ENCODE results near the gene HSD17B12.
"Not testable (repeated sequence)": the region's sequence is repeated elsewhere in the genome, so short reads cannot be mapped to it uniquely, and the experiment has no call there.

HSD17B12 gene

DNA sequence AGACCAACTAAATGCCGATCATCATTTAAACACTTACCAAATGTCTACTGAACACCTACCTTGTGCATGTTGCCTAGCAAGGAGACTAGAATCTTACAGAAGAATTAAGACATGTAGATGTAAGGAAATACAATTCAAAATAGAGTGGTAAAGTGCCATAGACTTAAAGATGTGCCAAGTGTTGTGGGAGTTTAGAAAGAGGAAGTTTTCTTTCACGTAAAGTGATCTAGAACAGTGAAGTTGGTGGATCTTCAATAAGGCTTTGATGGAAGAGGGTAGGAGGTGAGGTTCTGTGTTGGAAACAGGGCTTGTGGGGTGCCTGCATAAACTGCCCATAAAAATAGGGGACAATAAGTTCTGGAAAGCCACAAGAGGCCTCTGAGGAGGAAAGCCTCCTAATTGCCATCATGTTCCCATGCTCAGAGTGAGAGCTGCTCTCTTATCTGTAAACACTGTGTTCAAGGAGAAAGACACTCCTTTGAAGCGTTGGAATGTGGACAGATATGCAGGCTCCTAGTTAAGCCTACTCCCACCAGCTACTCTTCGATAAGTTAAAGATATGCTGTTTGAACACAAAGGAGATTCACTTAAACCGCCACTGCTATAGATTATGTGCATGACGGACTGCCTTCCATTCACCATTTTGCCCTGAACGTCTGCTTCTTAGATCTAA lies 66.7 kb downstream of the HSD17B12 start:
- no peak for DNase-seq

DNA sequence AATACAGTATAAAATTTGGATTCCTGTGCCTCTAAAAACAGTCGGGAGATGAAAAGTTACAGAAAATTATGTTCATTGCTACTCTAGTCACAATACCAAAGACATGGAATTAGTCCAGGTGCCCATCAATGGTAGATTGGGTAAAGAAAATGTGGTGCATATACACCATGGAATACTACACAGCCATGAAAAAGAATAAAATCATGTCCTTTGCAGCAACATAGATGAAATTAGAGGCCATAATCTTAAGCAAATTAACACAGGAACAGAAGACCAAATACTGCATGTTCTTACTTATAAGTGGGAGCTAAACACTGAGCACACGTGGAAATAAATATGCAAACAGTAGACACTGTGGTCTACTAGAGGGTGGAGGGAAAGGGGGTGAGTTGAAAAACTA lies 67.6 kb downstream of the HSD17B12 start:
- no peak for DNase-seq

DNA sequence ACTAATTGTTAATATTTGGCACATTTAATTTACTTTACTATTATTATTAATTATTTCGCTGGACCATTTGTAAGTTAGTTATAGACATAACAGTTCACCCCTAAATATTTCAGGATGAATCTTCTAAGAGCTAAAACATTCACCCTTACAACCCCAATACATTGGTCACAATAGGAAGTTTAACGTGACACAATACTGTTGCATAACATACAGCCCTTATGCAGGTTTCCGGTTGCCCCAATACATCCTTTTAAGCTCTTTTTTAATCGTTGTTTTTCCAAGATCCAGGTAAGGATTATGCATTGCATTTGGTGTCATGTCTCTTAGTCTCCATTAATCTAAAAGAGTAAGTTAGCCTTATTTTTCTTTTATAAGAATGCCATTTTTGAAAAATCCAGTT lies 71.2 kb downstream of the HSD17B12 start:
- no peak for DNase-seq

DNA sequence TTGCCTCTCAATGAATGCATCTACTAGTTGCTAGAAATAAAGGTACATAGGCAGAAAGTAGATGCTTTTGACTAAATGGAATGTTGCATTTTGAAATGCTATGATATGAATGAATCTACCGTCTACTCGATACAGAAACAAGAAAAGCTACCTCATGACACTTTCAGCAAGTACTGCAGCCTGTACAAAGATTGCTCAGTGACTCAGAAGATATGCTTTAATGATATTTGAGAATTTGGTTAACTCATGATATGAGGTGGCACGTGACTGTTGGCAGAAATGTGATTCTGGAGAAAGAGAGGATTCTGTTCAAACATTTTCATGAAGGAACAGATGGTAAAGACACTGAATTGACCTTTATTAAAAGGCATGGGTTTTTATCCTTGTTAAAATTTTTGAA lies 76.0 kb downstream of the HSD17B12 start:
- no peak for DNase-seq

DNA sequence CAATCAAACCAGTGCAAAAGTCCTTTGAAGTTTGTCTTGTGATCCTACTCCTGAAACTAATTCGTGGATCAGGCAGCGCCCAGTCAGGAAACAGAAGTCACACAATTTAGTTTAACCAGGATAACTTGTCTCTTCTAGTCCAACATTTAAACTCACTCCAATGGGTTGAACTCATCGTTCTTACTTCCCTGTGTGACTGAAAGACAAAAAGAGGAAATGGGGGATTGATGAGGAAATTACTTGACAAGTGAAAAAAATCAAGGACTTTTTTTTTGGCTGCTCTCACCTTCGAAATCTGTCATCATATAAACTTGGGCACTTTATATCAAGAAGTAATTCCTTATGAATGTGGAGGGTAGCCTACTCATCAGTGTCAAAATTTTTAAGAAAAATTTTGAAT lies 78.4 kb downstream of the HSD17B12 start:
- DNase-seq: no peak

DNA sequence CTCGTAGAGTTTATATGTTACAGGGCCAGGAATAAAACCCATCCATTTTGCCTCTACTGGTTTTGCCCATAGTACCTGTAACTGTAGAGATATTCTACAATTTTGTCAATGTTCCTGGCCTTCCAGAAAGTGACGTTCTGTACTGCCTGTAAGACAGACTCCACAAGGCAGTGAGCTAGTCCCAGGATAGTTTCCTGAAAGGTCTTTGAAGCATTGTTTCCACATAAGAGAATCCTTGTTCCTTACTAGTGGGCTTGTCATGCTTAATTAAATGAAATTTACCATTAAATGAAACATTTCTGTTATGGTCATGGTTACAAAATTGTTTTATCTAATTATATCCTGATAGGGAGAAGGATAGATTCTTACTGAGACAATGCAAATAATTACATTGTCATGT lies 80.4 kb downstream of the HSD17B12 start:
- DNase-seq: no peak

DNA sequence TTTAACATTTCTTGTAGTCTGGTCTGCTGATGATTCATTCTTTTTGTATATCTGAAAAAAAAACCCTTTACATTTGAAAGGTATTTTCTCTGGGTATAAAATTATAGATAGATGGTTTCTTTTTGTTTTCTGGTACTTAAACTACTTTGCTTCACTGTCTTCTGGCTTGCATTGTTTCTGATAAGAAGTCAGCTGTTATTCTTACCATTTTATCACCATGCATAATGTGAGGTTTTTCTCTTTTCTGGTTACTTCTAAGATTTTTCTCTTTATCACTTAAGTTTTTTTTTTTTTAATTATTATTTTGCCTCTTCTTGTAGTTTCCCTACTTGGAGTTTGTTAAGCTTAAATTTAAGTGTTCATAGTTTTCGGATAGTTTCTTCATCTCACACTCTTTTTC lies 84.7 kb downstream of the HSD17B12 start:
- no peak for DNase-seq

DNA sequence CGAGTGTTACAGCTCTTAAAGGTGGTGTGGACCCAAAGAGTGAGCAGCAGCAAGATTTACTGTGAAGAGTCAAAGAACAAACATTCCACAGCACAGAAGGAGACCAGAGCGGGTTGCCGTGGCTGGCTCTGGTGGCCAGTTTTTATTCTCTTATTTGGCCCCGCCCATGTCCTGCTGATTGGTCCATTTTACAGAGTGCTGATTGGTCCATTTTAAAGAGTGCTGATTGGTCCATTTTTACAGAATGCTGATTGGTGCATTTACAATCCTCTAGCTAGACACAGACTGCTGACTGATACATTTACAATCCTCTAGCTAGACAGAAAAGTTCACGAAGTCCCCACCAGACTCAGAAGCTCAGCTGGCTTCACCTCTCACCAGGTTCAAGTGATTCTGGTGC lies 88.1 kb downstream of the HSD17B12 start:
- DNase-seq: not testable (repeated sequence)

DNA sequence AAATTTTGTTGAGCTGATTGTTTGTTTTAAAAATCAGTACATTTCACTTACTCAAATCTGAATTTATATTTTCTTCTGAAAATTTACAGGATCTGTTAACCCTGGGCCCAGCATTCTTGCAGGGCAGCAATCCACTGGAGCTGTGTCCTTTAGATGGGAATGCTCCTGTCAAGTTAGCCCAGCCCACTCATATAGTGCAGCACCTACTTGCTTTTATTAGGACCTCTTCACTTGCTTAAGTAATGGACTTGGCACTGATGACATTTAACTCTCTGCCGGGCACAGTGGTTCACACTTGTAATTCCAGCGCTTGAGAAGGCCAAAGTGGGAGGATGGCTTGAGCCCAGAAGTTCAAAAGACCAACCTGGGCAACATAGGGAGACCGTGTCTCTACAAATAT lies 89.6 kb downstream of the HSD17B12 start:
- DNase-seq: no peak

DNA sequence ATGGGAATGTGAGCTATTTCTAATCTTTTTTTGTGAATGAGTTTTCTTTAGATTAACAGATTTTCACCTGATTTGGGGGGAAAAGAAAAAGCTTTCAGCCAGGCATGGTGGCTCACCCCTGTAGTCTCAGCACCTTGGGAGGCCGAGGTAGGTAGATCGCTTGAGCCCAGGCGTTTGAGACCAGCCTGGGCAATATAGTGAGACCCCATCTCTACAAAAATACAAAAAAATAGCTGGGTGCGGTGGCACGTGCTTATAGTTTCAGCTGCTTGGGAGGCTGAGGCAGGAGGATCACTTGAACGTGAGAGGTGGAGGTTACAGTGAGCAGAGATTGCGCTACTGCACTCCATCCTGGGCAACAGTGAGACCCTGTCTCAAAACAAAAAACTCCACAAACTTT lies 92.2 kb downstream of the HSD17B12 start:
- no peak for DNase-seq

DNA sequence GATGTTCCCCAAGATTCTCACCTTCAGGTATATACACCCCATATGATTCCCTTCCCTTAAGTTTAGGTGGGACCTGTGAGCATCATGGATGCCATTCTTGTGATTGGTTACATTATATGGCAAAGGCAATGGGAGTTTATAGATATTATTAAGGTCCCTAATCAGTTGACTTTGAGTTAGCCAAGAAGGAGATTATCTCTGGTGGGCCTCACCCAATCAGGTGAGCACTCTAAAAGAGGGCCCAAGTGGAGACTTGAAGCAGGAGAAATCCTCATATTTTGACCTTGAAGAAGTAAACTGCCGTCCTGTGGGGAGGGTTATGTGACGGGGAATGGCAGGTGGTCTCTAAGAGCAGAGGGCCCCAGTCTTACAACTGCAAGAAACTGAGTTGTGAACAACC lies 94.2 kb downstream of the HSD17B12 start:
- no peak for DNase-seq

DNA sequence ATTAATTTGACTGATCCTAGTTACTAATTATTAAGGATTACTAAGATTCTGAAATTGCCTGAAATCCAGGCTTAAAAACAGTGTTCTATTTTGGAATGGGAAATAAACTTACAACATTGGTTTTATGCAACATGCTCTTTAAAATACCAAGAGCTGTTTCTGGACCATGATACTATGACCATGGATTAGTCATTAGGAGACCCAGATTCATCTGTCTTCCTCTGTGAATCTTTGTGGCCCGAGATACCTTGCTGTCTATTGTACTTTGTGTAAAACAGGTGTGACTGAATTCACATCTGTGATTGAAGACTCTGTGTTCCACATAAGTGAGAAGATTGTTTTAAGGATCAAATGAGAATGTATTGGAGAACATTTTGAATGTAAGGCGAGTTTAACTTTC lies 98.8 kb downstream of the HSD17B12 start:
- no peak for DNase-seq

DNA sequence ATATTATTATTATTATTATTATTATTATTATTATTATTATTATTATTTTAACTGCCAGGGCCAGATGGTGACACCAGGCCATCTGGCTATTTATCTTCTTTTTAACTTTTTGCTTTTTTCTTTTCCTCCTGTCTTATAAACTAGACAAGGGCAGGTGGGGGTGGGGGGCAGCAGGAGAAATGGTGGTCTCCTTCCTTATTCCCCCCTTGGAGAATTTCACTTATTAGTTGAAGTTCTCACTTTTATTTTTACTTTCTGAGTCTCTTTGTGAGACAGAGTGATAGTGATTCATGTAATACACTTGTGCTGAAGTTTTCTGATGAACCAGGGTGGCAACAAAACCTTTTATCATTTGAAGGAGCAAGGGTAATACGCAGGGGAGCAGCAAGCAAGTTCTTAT lies 103.8 kb downstream of the HSD17B12 start:
- no peak for DNase-seq

DNA sequence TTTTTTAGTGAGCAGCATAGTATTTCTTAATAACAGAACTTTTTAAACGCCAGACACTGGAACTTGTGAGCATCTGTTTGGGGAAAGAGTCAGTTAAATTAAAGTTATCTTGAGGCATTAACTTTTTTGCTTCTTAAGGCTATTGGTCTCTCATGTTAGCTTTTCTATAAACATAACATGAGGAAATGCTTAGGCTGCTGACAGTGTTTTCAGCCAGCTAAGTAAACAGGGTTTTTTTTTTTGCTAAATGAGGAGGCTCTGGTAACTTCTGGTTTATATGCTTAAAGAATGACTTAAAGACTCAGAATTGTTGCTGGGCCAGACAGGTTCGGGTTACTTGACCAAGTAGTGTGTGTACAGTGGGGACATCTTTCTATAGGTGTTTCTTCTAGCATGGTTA lies 104.3 kb downstream of the HSD17B12 start:
- DNase-seq: no peak

DNA sequence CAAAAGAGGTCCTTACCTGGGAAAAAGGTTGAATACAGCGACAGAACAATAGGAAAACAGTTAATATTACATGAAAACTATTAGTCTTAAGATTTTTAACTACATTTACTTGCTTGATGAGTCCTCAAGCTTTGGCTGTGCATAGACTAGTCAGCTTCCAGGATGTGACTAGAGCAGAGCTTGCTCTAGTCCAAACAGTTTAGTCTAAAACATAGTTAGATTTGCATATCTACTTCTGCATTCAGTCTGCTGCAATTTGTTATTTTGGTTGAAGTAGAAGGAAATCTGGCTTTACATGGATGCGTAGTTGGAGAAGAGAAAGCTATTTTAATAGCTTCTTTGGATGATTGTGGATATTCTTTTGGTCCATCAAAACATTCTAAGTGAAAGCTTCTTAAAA lies 104.8 kb downstream of the HSD17B12 start:
- DNase-seq: no peak

DNA sequence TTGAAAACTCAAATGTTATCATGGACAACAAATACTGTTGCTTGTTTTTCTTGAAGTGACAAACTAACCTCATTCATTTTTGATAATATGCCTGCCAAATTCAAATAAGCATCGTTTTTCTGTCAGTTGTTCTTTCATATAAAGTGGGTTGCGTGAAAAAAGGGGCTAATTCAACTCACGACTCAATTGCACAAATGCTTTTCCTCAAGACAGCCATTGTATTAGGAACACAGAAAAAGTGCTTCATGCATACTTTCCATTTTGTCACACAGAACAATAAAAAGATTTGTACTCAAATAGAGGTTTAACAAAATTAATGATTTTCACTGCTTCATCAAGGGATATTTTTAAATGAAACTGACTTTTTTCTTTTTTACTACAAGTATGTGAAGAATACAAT lies 105.5 kb downstream of the HSD17B12 start:
- no peak for DNase-seq

DNA sequence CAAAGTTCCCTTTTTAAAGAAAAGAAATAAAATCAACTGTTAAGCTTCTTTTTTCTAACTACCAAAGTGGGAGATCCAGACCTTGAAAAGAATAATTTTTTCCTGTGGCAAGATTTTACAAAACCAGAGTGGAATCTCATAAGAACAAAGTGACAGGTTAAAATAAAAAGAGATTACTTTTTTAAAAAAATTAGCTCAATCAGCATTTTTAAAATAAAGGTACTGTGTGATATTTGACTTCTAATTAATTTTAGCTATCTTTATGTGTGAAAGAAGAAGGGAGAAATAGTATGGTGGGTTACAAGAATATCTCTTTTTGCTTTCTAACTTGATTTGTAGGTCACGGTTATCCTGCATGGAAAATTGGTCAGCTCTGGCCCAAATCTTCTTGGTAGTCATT lies 107.3 kb downstream of the HSD17B12 start:
- DNase-seq: no peak

DNA sequence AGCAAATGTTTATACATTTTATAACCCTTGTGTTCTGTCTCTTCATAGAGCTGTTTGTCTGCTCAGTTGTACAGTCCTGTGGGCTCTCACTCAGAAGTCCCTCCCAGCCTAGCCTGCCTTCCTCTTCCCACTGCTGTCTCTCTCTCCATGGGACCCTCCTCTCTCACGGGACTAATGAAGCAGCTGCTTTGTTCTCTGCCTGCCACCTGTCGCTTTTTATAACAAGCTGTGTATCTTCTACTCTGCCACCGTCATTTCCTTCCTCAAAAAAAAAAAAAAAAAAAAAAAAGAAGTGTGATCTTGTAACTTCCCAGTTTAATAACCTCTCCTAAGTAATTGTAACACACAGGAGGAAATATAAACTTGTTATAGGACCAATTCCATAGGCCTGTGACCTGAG lies 107.9 kb downstream of the HSD17B12 start:
- DNase-seq: no peak

DNA sequence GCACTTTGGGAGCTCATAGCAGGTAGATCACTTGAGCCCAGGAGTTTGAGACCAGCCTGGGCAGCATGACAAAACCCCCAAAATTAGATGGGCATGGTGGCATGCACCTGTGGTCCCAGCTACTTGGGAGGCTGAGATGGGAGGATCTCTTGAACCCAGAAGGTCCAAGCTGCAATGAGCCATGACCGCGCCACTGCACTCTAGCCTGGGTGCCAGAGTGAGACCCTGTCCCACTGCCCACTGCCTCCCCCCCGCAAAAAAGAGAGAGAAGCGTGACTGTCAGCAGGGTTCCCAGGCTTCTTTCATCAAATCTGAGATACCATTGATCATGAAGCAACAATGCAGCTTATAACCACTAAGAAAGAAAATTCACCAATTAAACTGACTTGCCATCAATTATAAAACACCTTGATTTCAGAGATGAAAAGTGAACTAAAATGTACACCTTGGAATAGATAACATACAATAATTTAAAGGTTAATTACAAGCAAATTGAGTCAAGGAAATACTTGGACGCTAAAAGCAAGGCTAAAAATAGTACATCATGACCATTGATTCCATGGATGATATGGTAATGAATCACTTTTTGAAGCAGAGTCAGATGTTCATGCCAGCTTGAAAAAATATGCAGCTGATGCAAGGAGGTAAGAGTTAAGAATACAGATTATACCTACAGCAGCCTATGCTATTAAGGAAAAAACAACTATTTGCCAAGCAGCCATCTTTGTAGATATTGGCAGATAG lies 109.3 kb downstream of the HSD17B12 start:
- DNase-seq: no peak

DNA sequence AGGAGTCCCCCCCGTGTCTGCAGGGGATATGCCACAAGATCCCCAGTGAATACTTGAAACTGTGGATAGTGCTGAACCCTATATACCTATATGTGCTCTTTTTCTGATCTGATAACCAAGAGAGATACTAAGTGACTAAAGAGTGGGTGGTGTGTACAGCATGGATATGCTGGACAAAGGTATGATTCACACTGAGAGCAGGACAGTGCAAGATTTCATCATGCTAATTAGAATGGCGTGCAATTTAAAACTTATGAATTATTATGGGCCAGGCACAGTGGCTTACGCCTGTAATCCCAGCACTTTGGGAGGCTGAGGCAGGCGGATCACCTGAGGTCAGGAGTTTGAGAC lies 109.9 kb downstream of the HSD17B12 start:
- DNase-seq: no peak

DNA sequence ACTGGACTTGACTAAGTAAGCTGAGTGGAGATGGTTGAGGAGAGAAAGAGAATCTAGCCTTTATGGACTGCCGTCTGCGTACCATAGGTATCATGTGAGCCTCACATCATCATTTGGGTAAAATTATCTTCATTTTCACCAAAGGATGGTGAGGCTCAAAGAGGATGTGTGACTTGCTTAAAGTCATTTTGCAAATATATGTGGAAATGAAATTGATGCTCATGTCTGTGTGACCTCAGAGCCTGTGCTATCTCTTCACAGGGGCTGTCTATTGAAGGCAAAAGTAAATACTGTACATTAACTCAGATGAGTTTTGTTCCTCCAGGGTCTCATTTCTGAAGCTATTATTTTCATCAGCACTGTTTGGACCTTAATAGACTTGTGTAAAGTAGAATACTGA lies 116.8 kb downstream of the HSD17B12 start:
- no peak for DNase-seq

DNA sequence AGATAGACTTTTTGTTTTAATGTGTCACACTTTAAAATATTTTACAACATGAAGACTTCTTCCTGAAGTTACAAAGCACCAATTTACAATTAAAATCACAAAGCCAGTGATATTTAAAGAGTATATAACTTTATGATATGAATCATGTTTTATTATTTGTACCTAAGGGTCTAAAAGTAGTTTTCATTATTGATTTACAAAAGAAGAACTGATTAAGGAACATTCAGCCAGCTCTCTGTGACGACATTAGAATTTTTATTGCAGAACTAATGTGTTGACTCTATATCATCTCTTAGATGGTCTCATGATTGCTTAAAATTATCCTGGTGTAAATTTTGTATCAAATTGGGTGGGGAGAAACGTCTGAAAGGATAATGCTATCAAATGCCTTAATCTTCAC lies 117.3 kb downstream of the HSD17B12 start:
- DNase-seq: no peak

DNA sequence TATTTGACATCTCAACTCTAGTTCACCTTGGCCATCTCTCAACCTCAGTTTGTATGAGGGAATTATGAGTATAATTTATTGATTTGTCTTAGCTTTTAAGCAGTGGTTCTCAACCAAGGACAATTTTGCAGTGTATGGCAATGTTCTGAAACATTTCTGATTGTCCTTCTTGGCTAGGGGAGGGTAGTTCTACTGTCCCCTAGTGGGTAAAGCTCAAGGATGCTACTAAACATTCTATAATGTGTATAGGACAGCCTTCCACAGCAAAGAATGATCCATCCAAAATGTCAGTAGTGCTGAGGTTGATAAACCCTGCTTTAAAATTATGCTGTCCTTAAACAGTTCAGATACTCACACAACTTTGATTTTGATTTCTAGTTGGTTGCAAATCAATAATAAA lies 122.0 kb downstream of the HSD17B12 start:
- no peak for DNase-seq

DNA sequence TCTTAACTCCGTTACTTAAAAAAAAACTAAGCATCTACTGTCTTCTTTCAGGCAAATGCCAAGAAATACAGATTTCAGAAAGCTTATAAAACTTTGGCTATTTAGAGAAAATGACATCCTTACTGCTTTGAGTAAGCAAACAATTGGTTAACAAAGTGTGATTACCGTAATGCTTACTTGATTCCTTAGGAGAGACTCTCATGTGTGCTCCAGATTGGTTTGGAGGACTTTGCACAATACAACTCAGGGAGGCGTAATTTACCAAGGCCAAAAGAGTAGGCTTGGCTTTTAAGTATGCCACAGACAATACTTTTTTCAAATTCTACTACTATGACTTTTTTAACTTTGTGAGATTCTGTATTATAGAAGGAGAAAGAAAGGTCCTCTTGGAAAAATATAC lies 123.2 kb downstream of the HSD17B12 start:
- no peak for DNase-seq

DNA sequence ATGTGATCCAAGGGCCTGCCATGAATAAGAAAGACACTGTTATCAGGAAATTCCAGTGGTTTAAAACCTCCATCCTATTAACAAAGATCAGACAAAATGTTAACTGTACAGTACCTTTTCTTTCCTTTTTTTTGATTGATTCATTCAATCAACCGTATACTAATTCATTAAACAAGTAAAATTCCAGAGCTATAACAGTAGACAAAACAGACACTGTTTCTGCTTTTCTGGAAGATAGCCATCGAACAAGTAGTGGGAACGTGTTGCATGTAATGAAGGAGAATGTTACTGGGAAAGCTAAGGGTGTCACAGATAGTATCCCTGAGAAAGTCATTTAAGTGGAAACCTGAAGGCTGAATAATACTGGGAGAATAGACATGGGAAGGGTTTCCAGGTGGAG lies 126.4 kb downstream of the HSD17B12 start:
- DNase-seq: no peak

Measured in GOT3 (cell line).